Tibial nerve (tissue), 3 donors: ENCODE measurements around the gene SETD1A.

Experiments used
- POLR2A ChIP-seq, 2 donors: fragments of 450-650 bp; IDR thresholded peaks; one replicate each; pipeline ENCODE4 v1.6.1; 2017; ENCODE audit warnings: antibody characterized with exemption in 2 of 2, mild to moderate bottlenecking in 2 of 2, moderate library complexity in 2 of 2
- TF ChIP-seq, protein P1 (sequence below), 5 experiments: fragments of 200-600 bp in 3 of 5; fragments of 450-650 bp in 2 of 5; sonication (generic) in 3 of 5; IDR thresholded peaks; one replicate each; pipeline ENCODE4 v1.5.1; 2016 to 2019; ENCODE audit warnings: antibody characterized with exemption in 5 of 5, mild to moderate bottlenecking in 3 of 5, moderate library complexity in 2 of 5

- TF ChIP-seq, protein P1, sequence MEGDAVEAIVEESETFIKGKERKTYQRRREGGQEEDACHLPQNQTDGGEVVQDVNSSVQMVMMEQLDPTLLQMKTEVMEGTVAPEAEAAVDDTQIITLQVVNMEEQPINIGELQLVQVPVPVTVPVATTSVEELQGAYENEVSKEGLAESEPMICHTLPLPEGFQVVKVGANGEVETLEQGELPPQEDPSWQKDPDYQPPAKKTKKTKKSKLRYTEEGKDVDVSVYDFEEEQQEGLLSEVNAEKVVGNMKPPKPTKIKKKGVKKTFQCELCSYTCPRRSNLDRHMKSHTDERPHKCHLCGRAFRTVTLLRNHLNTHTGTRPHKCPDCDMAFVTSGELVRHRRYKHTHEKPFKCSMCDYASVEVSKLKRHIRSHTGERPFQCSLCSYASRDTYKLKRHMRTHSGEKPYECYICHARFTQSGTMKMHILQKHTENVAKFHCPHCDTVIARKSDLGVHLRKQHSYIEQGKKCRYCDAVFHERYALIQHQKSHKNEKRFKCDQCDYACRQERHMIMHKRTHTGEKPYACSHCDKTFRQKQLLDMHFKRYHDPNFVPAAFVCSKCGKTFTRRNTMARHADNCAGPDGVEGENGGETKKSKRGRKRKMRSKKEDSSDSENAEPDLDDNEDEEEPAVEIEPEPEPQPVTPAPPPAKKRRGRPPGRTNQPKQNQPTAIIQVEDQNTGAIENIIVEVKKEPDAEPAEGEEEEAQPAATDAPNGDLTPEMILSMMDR (IDR thresholded peaks at IDR 0.05), result no peak
- no peak for TF ChIP-seq POLR2A (IDR thresholded peaks at IDR 0.05)
These were observed 51.0 kb downstream of the SETD1A start for GRCh38 chr16:31008551-31008950.
